ENCODE measurements around the gene C16orf87.

DNA sequence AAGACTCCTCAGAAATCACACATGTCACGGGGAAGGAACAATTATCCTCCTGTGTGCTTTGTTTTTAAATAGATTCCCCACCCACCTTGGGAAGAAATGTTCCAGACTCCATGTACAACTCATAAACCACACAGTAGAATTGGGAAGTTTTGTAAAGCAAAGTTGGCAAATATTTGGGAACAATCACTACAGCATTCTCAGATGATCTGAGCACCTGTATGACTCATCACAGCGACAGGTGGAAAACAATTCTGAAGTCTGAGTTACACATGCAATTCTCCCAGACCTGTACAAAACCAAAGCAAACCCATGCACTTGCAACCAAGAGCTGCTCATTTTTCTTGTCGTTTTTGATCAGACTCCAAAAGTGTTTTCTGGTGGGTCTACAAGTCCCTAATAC lies 68.4 kb downstream of the C16orf87 start:
- TF ChIP-seq, protein P1, sequence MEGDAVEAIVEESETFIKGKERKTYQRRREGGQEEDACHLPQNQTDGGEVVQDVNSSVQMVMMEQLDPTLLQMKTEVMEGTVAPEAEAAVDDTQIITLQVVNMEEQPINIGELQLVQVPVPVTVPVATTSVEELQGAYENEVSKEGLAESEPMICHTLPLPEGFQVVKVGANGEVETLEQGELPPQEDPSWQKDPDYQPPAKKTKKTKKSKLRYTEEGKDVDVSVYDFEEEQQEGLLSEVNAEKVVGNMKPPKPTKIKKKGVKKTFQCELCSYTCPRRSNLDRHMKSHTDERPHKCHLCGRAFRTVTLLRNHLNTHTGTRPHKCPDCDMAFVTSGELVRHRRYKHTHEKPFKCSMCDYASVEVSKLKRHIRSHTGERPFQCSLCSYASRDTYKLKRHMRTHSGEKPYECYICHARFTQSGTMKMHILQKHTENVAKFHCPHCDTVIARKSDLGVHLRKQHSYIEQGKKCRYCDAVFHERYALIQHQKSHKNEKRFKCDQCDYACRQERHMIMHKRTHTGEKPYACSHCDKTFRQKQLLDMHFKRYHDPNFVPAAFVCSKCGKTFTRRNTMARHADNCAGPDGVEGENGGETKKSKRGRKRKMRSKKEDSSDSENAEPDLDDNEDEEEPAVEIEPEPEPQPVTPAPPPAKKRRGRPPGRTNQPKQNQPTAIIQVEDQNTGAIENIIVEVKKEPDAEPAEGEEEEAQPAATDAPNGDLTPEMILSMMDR (conservative IDR thresholded peaks at IDR 0.05; ENCODE audit: low read length), result no peak
- TF ChIP-seq EZH2phosphoT487 (IDR thresholded peaks at IDR 0.05; ENCODE audit: borderline replicate concordance), result no peak
